Vagina (tissue), 2 donors: ENCODE results near the gene GLCCI1.

ENCODE experiments used
- POLR2A ChIP-seq, 2 donors: fragments of 450-650 bp; IDR thresholded peaks; one replicate each; pipeline ENCODE4 v1.6.1; 2017; ENCODE audit warnings: antibody characterized with exemption in 2 of 2, mild to moderate bottlenecking in 2 of 2, moderate library complexity in 2 of 2
- POLR2AphosphoS5 ChIP-seq, 2 donors: sonication (generic); formaldehyde crosslinking; IDR thresholded peaks; one replicate each; pipeline ENCODE4 v1.9.0; 2017; ENCODE audit warnings: antibody characterized with exemption in 2 of 2, mild to moderate bottlenecking in 2 of 2, low read depth in 1 of 2; ENCODE audit not compliant: insufficient read depth in 1 of 2
- TF ChIP-seq, protein P1 (sequence below), 3 experiments: fragments of 450-650 bp in 2 of 3; fragments of 200-600 bp in 1 of 3; sonication (generic) in 1 of 3; IDR thresholded peaks; one replicate each; pipeline ENCODE4 v1.5.1; 2017 to 2019; ENCODE audit warnings: antibody characterized with exemption in 3 of 3, mild to moderate bottlenecking in 2 of 3, moderate library complexity in 2 of 3

DNA sequence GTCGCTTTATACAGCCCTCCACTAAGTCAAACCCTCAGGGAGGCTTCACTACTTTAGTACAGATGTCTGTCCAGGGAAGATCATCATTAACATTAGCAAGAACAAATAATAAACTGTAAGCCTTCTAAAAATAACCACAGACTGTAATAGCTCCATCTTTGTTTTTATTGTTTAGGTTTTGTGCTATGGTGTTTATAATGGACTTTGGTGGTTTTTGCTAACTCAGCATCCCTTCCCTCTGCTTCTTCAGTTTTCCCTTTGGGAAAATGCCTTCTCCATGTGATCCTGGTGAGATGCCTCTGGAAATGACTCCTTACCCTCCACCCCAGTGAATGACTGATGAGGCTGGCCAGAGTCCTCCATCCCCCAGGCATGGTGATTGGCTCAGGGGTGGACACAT is 162.1 kb downstream of the GLCCI1 start:
- TF ChIP-seq, protein P1, sequence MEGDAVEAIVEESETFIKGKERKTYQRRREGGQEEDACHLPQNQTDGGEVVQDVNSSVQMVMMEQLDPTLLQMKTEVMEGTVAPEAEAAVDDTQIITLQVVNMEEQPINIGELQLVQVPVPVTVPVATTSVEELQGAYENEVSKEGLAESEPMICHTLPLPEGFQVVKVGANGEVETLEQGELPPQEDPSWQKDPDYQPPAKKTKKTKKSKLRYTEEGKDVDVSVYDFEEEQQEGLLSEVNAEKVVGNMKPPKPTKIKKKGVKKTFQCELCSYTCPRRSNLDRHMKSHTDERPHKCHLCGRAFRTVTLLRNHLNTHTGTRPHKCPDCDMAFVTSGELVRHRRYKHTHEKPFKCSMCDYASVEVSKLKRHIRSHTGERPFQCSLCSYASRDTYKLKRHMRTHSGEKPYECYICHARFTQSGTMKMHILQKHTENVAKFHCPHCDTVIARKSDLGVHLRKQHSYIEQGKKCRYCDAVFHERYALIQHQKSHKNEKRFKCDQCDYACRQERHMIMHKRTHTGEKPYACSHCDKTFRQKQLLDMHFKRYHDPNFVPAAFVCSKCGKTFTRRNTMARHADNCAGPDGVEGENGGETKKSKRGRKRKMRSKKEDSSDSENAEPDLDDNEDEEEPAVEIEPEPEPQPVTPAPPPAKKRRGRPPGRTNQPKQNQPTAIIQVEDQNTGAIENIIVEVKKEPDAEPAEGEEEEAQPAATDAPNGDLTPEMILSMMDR (IDR thresholded peaks at IDR 0.05) = no peak
- no peak for TF ChIP-seq POLR2A (IDR thresholded peaks at IDR 0.05)
- TF ChIP-seq POLR2AphosphoS5 (IDR thresholded peaks at IDR 0.05; ENCODE audit: insufficient read depth in 1 of 2, low read depth in 1 of 2) = no peak
